Upper lobe of left lung (tissue), 4 donors: ENCODE data around the gene MBD5.

ENCODE experiments used
- EP300 ChIP-seq, 4 donors: sonication (generic); formaldehyde crosslinking; IDR thresholded peaks; one replicate each; pipeline ENCODE4 v1.5.1; 2017; ENCODE audit warnings: antibody characterized with exemption in 4 of 4, control low read depth in 2 of 4
- POLR2A ChIP-seq, 4 donors: fragments of 450-650 bp; IDR thresholded peaks; one replicate each; pipeline ENCODE4 v1.5.1; 2016 to 2017; ENCODE audit warnings: antibody characterized with exemption in 4 of 4, mild to moderate bottlenecking in 2 of 4
- POLR2AphosphoS5 ChIP-seq, 2 donors: sonication (generic); formaldehyde crosslinking; IDR thresholded peaks; one replicate each; pipeline ENCODE4 v1.5.1; 2017; ENCODE audit warnings: antibody characterized with exemption in 2 of 2
- TF ChIP-seq, protein P1 (sequence below), 6 experiments: fragments of 450-650 bp in 4 of 6; fragments of 200-600 bp in 2 of 6; sonication (generic) in 2 of 6; IDR thresholded peaks; one replicate each; pipeline ENCODE4 v1.5.1; 2016 to 2019; ENCODE audit warnings: antibody characterized with exemption in 6 of 6

DNA sequence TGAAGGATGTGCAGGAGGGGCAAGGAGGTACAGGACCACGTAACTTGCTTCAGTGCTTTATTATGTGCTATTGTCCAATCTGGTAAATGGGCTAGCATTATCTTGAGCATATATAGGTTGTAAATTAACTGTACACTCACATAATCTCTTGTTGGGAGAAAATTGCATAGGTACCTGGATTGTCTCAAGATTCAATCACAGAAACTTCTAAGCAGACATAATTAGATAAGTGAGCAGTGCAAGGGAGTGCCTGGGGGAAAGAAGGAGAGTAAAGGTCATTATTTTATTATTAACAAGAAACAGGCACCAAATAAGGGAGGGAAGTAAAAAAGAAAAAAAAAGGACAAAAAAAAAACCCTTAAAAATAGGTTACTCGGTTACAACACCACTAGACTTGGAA is 186.2 kb downstream of the MBD5 start:
- TF ChIP-seq, protein P1, sequence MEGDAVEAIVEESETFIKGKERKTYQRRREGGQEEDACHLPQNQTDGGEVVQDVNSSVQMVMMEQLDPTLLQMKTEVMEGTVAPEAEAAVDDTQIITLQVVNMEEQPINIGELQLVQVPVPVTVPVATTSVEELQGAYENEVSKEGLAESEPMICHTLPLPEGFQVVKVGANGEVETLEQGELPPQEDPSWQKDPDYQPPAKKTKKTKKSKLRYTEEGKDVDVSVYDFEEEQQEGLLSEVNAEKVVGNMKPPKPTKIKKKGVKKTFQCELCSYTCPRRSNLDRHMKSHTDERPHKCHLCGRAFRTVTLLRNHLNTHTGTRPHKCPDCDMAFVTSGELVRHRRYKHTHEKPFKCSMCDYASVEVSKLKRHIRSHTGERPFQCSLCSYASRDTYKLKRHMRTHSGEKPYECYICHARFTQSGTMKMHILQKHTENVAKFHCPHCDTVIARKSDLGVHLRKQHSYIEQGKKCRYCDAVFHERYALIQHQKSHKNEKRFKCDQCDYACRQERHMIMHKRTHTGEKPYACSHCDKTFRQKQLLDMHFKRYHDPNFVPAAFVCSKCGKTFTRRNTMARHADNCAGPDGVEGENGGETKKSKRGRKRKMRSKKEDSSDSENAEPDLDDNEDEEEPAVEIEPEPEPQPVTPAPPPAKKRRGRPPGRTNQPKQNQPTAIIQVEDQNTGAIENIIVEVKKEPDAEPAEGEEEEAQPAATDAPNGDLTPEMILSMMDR (IDR thresholded peaks at IDR 0.05) = no peak
- no peak for TF ChIP-seq EP300 (IDR thresholded peaks at IDR 0.05)
- no peak for TF ChIP-seq POLR2A (IDR thresholded peaks at IDR 0.05)
- no peak for TF ChIP-seq POLR2AphosphoS5 (IDR thresholded peaks at IDR 0.05)
